NCI-H1436 (cell line): ENCODE results near the gene LMBR1.

Source experiments
- DNase-seq: peaks from one replicate; lab custom pipeline; 2025; lab: John Stamatoyannopoulos, UW

LMBR1 gene

DNA sequence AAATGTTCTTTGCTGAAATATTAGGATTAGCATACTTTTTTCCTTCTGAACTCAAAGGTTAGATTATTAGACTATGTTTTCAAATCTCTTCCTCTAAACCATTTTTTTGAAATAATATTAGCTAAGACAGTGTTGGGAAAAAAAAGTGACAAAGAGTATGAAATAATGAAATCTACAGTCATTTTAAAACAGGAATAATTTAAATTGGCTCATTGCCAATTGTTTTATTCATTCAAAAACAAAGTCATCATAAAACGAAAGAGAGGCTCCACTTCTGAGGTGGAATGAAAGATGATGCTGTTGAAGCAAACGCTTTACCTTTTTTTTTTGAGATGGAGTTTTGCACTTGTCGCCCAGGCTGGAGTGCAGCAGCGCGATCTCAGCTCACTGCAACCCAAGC, 201.2 kb downstream of the LMBR1 start:
- no peak for DNase-seq

DNA sequence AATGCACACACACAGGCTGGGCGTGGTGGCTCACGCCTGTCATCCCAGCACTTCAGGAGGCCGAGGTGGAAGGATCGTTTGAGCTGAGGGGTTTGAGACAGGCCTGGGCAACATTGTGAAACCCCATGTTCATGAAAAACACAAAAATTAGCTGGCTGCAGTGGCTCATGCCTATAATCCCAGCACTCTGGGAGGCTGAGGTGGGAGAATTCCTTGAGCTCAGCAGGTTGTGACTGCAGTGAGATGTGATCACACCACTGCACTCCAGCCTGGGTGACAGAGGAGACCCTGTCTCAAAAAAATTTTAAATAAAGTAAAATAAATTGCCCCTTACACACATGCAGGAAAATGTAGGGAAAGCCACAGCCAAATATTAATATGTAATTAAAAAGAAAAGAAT, 208.3 kb downstream of the LMBR1 start:
- DNase-seq: no peak

DNA sequence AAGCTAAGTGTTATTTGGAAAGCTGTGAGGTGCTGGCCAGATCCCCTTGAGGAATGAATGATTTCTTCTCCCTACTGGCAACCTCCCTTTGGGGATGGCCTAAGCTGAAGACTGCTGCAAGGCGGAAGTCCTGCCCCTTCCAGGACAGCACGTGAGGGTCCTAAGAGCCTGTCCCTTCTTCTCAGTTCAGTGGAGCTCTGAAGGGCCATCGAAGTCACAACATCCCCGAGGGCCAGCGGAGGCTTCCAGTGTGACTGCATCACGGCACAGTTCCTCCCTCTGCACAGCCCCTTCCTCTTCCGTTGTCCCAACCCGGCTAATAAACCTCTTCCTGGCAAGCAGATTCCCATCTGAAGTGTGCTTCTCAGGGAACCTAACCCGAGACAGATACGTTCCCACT, 208.7 kb downstream of the LMBR1 start:
- DNase-seq: no peak

DNA sequence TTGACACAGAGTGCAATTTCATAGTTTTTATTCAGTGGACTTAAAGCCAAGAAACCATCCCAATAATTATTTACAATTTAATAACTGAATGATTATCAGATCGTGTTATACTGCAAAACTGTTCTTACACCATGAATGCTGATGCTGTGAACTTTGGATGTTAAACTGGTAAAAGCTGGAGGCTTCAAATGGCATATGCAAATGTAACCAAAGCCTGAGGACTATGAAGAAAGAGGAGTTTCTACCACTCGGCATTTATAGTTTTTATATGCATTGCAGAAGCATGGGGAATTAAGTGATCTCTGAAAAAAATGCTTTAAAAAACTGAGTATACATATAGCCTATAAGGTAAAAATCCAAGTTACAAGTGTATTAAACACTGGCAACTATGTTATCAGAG, 210.1 kb downstream of the LMBR1 start:
- no peak for DNase-seq

DNA sequence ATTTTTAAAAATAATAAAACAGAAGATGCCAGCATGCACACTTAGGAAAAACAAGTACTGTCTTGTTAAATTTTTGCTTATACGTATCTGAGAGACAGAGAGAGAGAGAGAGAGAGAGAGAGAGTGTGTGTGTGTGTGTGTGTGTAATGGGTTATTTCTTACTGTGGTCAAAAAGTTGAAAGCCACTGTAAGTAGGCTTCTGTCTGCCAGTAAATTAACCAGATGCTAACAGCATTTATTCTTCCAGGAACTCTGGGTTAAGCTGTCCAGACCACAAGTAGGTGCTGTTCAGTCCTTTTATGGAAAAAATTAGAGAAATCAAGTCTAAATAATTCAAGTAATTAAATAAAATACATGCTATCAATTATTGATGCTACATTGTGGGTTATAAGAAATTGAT, 212.7 kb downstream of the LMBR1 start:
- DNase-seq: no peak

DNA sequence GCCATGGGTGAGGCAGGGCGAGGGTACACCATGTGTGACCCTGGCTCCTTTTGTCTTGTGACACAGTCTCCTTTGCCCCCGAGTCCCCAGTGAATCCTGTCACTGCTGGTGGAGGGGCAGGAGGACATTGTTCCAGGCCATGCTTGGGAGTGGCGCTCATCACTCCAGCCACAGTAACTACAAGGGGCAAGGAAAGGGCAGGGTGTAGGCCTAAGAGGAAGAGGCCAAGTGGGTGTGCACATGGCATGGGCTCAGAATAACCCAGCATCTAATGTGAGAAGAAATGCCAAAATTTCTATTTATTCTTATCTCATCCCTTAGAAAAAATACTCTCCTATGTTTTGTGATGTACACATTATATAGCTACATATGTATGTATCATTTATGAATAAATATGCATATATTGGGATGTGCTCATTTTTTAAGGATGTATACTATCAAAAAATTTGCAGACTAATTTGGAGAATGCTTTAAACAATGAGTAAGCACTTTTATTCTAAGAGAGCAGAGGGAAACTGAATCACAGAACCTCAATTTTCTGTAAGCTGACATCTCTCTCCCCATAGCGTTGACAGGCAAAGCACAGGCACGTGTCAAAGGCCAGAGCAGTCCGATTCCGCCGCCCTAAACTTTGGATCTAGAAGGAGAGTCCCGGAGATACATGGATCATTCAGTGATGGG, 215.5 kb downstream of the LMBR1 start:
- no peak for DNase-seq

DNA sequence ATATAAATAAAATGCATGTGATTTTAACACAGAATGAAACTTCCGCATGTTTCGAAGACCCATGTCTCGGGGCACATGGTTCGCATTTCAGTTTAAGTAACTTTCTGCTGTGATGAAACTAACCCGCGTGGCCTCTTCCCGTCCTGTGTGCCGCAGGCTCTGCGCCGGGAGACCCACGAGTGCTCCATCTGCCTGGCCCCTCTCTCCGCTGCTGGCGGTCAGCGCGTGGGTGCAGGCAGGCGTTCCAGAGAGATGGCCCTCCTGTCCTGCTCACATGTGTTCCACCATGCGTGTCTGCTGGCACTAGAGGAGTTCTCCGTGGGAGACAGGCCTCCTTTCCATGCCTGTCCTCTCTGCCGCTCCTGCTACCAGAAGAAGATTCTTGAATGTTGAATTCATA, 216.7 kb downstream of the LMBR1 start:
- no peak for DNase-seq

DNA sequence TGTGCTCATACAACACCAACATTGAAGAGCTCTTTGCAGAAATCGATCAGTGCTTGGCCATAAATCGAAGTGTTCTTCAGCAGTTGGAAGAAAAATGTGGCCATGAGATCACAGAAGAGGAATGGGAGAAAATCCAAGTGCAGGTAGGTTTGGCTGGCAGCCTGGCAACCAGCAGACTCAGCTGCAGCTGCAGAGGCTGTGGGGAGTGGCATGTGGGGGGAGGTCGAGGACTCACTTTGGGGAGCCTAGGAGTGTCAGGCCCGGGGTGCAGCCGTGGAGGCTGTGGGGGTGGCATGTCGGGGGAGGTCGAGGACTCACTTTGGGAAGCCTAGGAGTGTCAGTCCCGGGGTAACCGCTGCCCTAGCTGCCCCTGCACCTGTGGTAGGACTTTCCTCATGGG, 217.3 kb downstream of the LMBR1 start:
- DNase-seq: no peak

DNA sequence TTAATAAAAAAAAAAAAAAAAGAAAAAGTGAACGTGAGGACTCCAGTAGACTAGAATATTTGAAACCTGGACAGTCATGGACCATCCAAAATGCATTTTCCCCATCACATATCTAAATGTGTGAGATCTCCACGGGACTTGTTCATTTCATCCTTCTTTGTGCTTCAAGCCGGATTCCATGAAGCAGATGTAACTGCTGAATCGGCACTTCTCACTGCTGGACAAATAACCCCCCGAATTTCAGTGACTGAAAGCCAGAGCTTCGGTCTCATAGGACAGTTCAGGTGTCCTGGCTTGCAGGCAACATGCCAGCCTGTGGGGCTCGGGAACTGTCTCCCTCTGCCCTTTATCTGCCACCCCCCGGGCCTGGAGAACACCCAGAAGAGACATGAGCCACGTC, 219.1 kb downstream of the LMBR1 start:
- DNase-seq: no peak

DNA sequence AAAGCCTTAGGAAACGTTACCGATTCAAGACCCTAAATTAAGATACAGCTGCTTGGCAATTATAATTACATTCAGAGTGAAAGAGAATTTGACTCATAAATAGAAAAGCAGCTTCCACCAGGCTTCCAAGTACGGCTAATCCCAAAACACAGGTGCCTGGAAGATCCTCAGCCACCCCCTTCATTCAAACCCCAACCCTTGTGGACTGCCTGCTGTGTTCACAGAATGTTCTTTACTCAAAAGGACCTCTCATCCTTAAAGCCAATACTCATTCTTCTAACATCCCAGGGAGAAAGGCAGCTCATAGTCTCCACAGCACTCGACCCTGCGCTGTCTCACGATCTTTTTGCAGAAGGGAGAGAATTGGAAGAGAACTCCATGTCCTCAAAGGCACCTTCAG, 219.5 kb downstream of the LMBR1 start:
- DNase-seq: no peak

DNA sequence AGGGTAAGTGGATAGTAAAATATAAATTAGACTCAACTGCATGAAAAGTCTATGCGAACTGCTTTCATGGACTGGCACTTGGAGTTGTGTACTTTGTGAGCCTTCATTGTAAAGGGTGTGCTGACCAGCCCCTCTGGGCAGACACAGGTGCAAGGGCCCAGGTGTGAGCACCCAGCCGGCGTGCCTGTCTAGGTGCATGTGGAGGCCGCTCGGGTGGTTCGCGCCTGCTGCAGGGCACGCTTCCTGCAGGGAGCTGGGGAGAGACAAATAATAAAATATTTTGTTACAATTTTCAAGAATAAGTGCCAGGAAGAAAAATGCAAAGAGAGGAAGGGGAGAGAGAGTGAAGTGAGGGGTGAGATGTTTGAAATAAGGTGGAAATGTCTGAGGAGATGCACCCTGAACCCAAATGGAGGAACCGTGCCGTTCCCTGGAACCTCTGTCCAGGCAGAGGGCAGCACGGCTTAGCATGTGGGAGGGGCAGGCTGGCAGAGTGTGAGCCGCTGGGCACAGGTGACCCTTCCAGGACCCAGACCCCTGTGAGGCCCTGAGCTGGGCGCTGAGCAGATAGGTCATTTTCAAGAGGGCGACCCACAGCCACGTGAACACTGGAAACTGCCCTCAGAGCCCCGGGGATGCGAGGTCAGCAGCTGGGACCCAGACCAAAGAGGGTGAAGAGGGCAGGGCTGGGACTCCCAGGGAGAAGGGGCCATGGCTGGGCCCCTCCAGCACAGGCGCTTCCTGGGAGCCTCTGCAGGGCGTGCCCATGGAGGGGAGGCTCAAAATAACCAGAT, 223.8 kb downstream of the LMBR1 start:
- DNase-seq: no peak

DNA sequence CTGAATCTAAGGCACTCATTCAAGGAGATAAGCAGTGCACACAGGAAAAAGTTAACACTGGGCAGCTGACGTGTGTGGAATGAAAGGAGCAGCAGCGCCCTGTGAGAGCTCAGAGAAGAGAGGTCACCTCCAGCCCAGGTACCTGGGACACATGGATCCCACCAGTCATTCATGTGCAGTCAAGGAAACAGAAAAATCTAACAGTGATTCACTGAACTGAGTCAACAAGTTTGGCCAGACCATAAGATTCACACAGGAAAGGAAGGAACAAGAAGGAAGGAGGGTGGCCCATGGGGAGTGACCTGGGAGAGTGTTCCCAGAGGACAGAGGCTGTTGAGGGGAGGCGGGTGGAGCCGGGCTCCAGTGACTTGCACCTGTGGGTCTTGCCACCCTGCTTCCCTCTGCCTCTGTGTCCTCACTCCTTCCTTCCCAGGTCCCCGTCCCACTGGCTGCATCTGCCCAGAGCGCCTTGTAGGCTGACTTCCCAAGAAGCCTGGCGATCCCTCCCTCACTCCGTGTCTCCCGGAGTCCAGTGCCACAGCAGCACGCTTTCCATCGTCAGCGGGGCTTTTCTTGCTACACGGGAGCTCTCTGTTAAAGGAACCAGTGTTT, 224.7 kb downstream of the LMBR1 start:
- DNase-seq: no peak

DNA sequence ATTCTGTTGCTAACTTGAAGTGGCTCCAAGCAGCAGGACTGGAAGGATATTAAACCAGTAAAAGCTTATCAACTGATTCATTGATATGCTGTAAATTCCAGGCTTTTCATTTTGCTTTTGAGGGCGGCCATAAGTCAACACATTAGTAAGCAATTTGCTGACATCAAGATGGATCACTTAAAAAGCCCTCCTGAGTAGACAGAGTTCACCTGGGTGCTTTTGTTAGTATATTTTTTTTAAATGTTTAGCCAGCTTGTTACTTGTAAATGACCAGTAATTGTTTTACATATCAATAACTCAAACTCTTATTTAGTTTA, 225.9 kb downstream of the LMBR1 start:
- DNase-seq: no peak

DNA sequence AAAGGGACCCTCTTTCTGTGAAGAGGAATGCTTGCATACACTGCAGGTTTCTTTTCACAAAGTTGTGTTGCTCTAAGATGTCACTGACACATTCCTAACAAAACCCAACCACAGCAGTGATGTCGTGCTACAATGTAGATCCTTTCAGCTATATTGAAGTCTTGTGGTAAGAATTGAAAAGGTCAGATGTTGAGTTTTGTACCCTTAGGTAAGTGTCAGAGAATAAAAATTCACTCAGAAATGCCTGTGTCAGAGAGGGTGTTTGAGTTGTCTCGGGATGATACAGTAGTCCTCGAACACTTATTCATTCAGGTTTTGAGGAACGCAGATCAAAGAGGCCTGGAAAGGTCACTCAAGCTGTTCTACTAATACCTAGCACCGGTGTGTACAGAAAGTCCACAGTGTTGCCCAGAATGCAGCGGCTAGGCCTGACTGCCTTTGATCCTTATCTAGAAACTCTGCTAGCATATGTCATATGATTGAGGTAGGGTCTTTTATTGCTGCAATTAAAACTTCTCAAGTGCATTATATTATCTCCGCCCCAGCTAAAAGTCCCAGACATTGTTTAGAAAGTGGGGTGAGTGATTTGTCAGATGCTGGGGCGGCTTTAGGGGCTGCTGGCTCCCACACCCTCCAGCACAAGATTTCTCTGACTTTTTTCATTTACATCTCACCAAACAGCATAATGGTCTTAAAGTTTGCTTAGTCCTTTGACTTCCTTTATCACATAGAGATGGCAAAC, 226.4 kb downstream of the LMBR1 start:
- no peak for DNase-seq

DNA sequence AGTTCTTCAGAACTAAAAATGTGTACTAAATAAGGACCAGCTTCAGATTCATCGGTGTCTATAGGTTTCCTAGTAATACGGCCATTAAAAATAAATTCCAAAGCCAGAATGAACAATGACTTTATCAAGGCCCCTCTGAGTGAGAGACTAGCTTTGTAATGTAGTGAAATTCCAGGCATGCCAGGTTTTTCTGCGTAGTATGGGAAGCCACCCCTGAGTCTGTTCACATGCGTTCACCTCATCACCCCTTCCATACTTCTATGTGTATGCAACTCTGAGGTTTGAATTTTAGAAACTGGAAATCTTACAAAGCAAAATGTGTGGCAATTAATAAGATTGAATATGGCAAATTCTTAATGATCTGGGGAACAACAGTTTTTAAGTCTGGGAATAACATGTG, 227.9 kb downstream of the LMBR1 start:
- no peak for DNase-seq

DNA sequence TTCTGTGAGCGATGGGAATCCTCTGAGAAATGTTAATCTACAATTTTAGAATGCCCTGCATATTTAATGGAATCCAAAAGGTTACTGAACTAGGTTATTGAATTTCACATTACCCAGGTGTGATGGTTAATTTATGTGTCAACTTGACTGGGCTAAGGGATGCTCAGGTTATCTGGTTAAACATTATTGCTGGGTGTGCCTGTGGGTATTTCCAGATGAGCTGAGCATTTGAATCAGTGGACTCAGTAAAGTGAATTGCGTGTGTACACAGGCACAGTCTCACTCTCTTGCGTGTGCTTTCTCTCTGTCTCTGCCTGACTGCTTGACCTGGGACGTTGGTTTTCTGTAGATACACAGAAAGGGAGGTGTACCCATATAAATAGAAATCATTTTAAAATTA, 230.7 kb downstream of the LMBR1 start:
- no peak for DNase-seq

DNA sequence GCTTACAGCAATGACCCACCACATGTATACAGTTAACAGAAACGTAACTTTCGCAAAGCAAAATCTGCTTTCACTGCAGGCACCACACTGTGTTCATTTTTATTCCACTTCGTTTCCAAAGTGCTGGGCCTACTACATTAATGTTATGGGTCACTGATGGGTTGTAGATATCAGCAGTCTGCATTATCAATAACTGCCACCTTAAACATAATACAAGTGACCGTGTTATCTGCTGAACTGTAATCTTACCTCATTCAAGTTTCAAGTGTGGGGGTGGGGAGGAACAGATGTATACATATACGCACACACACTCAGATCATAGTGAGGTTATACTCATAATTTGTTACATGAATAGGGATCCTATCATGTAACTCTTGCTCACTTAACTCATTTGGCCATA, 231.3 kb downstream of the LMBR1 start:
- no peak for DNase-seq

DNA sequence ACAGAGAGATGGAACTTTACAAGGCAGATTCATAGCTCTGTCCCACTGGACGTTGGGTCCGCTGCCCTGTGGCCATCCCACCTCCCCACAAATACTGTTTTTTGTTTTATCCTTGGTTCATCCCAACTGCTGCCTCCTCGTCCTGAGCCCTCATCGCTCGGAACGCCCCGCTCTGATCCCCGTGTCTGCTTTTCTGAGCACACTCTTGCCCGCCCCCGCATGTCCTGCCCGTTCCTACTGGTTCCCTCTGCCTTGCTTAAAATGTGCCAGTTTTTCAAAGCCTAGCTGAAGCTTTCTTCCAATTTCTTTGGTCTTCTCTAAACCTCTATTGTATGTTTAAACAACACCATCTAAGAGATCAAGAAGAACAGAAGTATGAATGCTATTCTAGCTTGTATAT, 233.0 kb downstream of the LMBR1 start:
- DNase-seq: no peak

DNA sequence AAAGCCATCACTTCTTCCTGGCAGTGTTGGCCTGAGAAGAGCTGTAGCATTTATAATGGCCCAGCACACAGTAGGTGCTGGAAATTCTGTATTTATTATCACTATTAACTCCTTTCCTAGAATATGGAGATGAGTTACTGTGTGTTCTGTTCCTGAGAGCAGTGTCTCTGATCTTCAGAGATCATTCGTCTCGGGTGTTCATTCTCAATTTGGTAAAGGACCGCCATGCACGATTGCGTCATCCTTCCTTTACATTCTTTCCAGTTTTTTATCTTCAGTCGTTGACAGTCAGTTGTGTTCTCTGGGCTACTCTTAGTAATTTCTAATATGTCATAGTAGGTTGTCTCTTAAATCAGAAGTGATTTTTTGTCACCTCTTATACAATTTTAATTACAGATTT, 233.8 kb downstream of the LMBR1 start:
- DNase-seq: no peak

DNA sequence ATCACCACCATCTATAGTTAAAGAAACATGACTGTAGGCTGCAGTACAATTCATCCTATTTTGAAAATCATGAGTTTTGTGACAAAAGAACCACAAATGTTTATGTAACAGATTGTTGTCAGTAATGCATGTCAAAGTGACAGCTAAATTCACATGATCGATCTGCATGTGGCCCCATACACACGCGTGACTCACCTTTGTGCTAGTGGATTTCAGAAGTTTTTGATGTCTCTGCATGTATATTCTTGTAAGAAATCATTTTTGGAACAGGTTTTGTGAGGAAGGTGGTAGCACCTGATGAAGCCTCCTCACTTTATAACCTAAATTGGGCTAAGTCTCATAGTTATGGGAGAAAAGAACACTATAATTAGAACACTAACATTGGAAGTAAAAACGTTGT, 235.3 kb downstream of the LMBR1 start:
- no peak for DNase-seq

DNA sequence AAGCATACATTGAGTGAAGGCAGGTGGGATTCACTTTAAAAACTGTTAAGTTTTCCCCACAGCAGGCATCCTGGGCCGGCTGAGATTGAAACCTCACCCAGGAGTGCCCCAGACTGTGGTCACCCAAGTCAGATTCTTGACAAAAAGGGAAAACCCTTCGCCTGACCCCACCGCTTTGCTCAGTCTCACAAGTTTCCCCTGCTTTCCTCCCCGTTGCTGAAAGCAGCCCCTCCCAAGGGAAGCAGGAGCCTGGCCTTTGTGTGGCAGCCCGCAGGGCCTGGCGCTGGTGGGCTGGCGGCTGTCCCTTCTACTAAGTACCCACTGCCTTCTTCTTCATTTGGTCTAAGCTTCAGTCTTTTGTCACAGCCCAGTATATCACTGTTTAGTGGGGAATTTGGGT, 236.4 kb downstream of the LMBR1 start:
- DNase-seq: no peak

DNA sequence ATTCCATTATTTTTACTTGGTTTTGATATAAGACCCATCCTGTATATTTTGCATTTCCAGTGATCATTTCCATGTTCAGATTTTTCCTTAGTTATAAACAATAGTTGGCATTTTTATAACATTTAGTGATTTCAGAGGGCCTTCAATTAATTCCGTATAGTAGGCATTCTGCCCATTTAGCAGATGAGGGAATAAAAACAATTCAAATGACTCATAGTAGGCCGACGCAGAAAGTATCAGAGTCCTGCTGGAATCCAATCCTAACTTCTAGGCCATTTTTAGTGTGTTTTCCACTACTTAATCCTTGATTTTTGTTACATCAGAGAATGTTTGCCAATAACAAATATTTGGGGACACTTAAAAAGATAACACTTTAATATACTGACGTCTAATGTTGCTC, 237.0 kb downstream of the LMBR1 start:
- DNase-seq: no peak

DNA sequence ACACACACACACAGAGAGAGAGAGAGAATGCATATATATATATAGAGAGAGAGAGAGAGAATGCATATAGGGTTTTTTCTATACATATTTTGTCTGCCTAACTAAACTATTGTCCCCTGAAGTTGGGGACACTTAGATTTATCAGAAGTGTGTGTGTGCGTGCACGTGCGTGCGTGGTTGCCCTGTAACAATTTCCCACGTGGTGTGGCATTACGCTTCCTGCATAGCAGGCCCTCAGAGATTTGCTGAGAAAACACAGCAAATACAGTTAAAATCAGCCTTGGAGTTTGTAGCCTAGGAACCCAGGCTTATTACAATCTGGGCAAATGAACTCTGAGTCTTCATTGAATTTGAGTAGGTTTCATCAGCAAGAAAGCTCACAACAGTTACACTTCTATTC, 237.7 kb downstream of the LMBR1 start:
- no peak for DNase-seq
